Loucy (cell line): Measurements from ENCODE around the gene TTI1.

Experiments used
- CTCF ChIP-seq: fragments of 200-600 bp; sonication (generic); conservative IDR thresholded peaks from 2 replicates; pipeline ENCODE4 v1.5.1; 2014; ENCODE audit warnings: mild to moderate bottlenecking, antibody characterized with exemption, low read length
- EZH2phosphoT487 ChIP-seq: fragments of 200-600 bp; IDR thresholded peaks from 2 replicates; pipeline ENCODE4 v1.6.1; 2018; ENCODE audit warnings: antibody characterized with exemption, mild to moderate bottlenecking, moderate library complexity, borderline replicate concordance

DNA sequence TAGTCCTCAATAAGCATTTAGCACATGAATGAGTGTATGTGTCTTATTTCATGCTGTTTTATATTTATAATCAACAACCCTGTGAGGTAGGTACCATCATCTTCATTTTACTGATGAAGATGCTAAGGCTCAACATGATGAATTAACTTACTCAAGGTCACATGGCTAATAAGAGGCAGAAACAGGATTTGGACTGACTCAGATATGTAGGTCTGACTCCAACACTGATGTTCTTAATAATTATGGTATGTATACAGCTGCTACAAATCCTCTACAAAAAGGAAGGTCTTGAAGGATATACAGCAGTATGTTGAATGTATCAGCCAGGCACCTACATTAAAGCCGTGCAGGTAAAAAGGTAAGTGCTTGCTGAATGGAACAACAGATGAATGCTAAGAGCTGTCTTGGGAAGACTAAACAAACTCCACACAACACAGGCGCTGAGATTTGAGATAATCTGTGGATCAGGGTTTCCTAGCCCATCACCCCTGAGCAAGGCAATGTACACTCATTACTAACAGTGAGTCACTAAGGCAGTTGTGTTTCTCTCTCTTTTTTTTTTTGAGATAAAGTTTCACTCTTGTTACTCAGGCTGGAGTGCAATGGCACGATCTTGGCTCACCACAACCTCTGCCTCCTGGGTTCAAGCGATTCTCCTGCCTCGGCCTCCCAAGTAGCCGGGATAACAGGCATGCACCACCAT is 31.9 kb downstream of the TTI1 start:
- no peak for TF ChIP-seq CTCF
- no peak for TF ChIP-seq EZH2phosphoT487
